PFSK-1 (cell line): ENCODE results near the gene COL4A2.

ENCODE experiments used
- FOXP2 ChIP-seq: optimal IDR thresholded peaks from 2 replicates; pipeline ENCODE3; 2011; ENCODE audit warnings: borderline replicate concordance, control low read depth, inconsistent platforms; ENCODE audit not compliant: insufficient read depth; ENCODE audit errors: extremely low read length, extremely low read depth
- POLR2AphosphoS5 ChIP-seq: IDR thresholded peaks from 2 replicates; pipeline ENCODE4 v1.6.1; 2012; ENCODE audit warnings: low read depth, mild to moderate bottlenecking, control low read depth, low read length, moderate library complexity
- SIN3A ChIP-seq: IDR thresholded peaks from 2 replicates; pipeline ENCODE4 v1.6.1; 2012; ENCODE audit warnings: mild to moderate bottlenecking, low read length, moderate library complexity, borderline replicate concordance; ENCODE audit not compliant: insufficient read depth
- TAF1 ChIP-seq: IDR thresholded peaks from 2 replicates; pipeline ENCODE4 v1.6.1; 2012; ENCODE audit warnings: low read length, control low read depth, borderline replicate concordance; ENCODE audit not compliant: insufficient read depth
- TF ChIP-seq, protein P1 (sequence below), 2 experiments: IDR thresholded peaks; 2 replicates each; pipeline versions ENCODE4 v1.6.1 to v1.8.0; 2011 to 2012; ENCODE audit warnings: low read depth in 2 of 2, low read length in 2 of 2, control low read depth in 1 of 2, inconsistent platforms in 1 of 2, mild to moderate bottlenecking in 1 of 2, moderate library complexity in 1 of 2; ENCODE audit not compliant: insufficient read depth in 1 of 2

DNA sequence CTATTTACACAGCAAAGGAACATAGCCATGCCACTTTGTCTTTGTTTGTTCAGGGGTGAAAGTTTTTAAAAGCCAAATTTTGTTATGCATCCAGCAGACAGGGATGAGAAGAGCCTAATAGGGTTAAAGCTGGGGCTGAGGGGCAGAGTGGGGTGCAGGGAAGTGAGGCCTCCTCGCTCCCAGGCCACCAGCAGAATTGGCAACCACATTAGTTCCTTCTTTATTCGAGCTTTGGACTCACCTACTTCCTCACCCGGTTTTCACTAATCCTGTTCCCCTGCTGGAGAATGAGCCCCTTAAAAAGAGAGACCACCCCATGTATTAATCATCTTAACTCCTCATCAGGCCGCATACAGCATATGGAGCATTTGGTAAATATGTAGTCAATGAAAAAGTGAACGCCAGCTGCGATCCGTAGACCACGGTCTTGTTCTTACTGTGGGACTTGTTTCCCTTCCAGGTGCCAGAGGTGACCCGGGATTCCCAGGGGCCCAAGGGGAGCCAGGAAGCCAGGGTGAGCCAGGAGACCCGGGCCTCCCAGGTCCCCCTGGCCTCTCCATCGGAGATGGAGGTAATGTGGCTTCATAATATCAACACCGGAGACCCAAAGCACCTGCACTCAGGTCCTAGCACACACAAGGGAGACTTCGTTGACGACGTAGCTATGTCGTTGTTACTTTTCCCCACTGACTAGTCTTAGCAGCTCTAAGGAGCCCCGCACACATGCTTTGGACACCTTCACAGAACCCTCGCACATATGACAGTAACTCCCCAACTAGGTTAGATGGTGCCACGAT lies 142.3 kb downstream of the COL4A2 start:
- TF ChIP-seq POLR2AphosphoS5 (no peak), TAF1 (no peak), SIN3A (no peak), FOXP2 (no peak)
- TF ChIP-seq, protein P1, sequence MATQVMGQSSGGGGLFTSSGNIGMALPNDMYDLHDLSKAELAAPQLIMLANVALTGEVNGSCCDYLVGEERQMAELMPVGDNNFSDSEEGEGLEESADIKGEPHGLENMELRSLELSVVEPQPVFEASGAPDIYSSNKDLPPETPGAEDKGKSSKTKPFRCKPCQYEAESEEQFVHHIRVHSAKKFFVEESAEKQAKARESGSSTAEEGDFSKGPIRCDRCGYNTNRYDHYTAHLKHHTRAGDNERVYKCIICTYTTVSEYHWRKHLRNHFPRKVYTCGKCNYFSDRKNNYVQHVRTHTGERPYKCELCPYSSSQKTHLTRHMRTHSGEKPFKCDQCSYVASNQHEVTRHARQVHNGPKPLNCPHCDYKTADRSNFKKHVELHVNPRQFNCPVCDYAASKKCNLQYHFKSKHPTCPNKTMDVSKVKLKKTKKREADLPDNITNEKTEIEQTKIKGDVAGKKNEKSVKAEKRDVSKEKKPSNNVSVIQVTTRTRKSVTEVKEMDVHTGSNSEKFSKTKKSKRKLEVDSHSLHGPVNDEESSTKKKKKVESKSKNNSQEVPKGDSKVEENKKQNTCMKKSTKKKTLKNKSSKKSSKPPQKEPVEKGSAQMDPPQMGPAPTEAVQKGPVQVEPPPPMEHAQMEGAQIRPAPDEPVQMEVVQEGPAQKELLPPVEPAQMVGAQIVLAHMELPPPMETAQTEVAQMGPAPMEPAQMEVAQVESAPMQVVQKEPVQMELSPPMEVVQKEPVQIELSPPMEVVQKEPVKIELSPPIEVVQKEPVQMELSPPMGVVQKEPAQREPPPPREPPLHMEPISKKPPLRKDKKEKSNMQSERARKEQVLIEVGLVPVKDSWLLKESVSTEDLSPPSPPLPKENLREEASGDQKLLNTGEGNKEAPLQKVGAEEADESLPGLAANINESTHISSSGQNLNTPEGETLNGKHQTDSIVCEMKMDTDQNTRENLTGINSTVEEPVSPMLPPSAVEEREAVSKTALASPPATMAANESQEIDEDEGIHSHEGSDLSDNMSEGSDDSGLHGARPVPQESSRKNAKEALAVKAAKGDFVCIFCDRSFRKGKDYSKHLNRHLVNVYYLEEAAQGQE (IDR thresholded peaks at IDR 0.05; ENCODE audit: insufficient read depth in 1 of 2, low read depth in 2 of 2, low read length in 2 of 2), result no peak
